HS-27A (cell line): ENCODE results near the gene TMEM92.
A peak's percentile ranks its signal among the peaks of the same experiment; 100 is the strongest.
"Not testable (repeated sequence)": the region's sequence is repeated elsewhere in the genome, so short reads cannot be mapped to it uniquely, and the experiment has no call there.

Source experiments
- DNase-seq: peaks from one replicate; pipeline ENCODE4 v3.0.0-alpha.2; 2012; ENCODE audit warnings: low read depth, missing footprints

Gene TMEM92

GRCh38 chr17:50276588-50277356, 2.5 kb downstream of the TMEM92 start:
- no peak for DNase-seq

- no peak for DNase-seq
Observed at GRCh38 chr17:50277357-50277754, 3.1 kb downstream of the TMEM92 start.

GRCh38 chr17:50278526-50279180, 4.4 kb downstream of the TMEM92 start:
- DNase-seq = no peak

GRCh38 chr17:50279181-50279526, 4.9 kb downstream of the TMEM92 start:
- DNase-seq = no peak

GRCh38 chr17:50279639-50280038, 5.4 kb downstream of the TMEM92 start:
- no peak for DNase-seq

- no peak for DNase-seq
Observed at GRCh38 chr17:50280068-50280467, 5.8 kb downstream of the TMEM92 start.

GRCh38 chr17:50280801-50281441, 6.7 kb downstream of the TMEM92 start:
- no peak for DNase-seq

GRCh38 chr17:50281739-50282401, 7.6 kb downstream of the TMEM92 start:
- DNase-seq = no peak

- no peak for DNase-seq
Observed at GRCh38 chr17:50283246-50283645, 9.0 kb downstream of the TMEM92 start.

GRCh38 chr17:50283714-50284113, 9.4 kb downstream of the TMEM92 start:
- no peak for DNase-seq

- no peak for DNase-seq
Observed at GRCh38 chr17:50285941-50286340, 11.7 kb downstream of the TMEM92 start.

- not testable (repeated sequence) for DNase-seq
Observed at GRCh38 chr17:50287302-50287701, 13.0 kb downstream of the TMEM92 start.

GRCh38 chr17:50288306-50288705, 14.0 kb downstream of the TMEM92 start:
- DNase-seq = no peak

GRCh38 chr17:50289278-50289677, 15.0 kb downstream of the TMEM92 start:
- no peak for DNase-seq

GRCh38 chr17:50289991-50290702, 15.9 kb downstream of the TMEM92 start:
- peak; percentile 74 for DNase-seq

GRCh38 chr17:50290933-50291332, 16.7 kb downstream of the TMEM92 start:
- DNase-seq = no peak

- no peak for DNase-seq
Observed at GRCh38 chr17:50292465-50292864, 18.2 kb downstream of the TMEM92 start.

GRCh38 chr17:50295021-50295420, 20.8 kb downstream of the TMEM92 start:
- no peak for DNase-seq

GRCh38 chr17:50297407-50297865, 23.2 kb downstream of the TMEM92 start:
- DNase-seq = no peak

- DNase-seq = no peak
Observed at GRCh38 chr17:50298018-50298417, 23.8 kb downstream of the TMEM92 start.

GRCh38 chr17:50299776-50300175, 25.5 kb downstream of the TMEM92 start:
- no peak for DNase-seq

- not testable (repeated sequence) for DNase-seq
Observed at GRCh38 chr17:50300824-50301223, 26.6 kb downstream of the TMEM92 start.
